GM19452 (cell line): ENCODE data around the gene SLC8A3.

Experiments used
- ATAC-seq: cut with Tn5 transposase; IDR thresholded peaks from one replicate; pipeline ENCODE4 v1.9.1; 2021; ENCODE audit not compliant: unreplicated experiment

SLC8A3 gene

DNA sequence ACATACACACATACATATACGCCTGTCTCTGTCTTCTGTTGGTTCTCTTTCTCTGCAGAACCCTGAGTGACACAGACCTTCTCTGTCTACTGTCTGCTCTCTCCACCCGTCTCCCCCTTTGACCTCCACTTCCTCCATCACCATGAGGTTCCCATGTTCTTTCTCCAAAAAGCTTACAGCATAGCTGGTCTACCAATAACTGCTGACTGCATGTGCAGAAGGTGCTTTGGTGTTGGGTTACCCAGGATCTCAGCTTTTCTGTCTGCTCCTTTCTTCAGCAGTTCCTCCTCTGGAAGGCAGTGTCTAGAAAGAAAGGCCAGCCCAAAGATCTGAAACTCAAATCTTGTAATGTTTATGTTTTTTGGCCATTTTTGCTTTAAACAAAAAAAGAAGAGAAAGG is 184.0 kb downstream of the SLC8A3 start:
- ATAC-seq, result no peak

DNA sequence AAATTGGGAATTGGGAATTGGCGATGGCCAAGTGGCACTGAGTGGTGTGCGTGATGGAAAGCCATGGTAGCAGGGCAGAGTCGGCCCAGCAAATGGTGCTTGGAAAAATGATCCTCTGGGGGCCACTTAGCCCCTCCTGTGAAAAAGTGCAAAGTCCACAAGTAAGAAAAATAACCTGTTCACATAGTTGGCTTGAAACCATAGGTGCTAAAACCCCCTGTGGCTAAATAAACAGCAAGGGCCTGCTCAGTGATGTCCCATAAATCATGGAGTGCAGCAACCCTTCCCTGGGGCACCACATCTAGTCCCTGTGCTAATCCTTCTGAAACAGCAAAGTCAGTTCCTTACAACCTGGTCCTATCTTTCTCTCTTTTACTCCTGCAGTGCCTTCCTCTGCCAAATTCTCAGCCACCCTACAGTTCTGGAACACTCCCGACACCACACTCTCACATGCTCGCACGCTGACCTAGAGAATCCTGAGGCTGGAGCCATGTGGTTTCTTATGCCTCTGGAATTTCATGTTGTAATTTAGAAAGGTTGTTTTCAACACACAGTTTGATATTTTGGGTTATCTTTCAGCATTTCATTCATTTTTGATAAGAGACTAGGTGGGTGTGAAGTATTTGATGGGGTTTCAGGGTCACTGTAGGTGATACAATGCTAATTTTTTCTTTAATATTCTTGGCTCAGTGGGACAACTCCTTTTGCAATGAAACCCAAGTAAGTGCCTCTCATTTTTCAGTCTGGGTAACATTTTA is 186.0 kb downstream of the SLC8A3 start:
- ATAC-seq, result no peak

DNA sequence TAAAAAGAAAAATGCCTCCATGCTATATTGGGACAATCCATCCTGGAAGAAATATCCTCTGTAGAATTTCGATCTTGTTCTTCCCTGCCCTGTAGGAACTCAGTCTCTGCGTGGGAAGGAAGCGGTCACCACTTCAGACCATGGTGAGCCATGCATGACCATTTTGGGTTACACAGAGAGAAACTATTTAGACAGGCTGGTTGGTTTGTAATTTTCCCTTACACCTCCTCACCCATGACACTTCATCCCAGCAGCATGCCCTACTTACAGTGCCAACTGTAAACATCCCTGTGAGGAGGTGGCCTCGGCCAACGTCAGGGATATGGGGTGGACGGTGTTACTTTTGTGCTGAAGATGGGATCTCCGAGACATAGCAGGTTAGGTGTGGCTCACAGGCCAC is 188.2 kb downstream of the SLC8A3 start:
- no peak for ATAC-seq

DNA sequence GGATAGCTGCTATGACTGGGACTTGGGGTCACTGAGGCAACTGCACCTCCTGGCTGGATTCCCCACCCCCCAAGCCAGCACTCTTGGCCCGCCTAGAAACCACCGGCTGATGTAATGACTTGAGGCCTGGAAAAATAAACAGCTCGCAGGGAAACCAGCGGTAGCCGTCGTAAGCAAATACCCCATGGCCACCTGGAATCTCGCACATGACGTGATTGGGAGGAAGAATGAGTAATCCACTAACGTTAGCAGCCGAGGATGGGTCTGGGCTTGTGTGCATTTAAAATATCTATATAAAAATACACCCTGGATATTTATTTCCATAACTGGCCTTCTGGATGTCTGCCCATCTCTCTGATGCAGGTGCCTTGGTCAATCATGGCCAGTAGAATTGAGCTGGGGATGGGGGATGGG is 189.5 kb downstream of the SLC8A3 start:
- ATAC-seq, result no peak

DNA sequence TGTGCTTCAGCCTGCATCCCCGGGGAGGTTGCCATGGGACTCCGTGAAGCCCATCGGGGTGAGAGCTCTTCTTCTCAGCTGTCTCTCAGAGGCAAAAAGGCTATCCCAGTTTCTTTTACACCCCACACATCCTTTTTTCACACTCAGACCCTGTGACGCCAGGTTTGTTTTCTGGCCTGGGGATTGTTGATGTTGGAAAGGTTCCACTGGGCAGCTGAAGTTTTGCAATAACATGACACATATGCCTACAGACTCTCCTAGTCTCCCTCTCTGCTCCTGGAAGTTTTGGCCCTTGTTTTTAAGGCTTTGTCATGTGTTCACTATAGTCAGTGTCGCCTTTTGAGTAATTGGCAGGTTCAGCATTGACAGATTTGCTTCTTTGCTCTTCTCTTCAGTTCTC is 190.9 kb downstream of the SLC8A3 start:
- ATAC-seq, result no peak

DNA sequence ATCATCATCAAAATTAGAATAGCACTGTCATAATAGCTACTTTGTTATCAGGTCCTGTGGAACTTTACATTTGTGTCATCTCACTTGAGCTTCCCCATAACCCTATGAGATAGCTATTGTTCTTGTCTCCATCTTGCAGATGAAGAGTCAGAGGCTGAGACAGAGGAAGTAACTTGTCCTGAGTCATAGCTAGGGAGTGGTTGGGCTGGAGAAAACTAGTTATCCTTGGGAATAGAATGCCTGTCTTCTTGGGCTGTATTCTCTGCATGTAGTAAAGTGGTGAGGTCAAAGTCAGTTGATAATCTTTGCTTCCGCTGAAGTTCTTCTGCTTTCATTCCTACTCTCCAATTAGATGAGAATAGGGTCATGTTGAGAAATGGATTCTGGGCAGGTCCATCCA is 192.5 kb downstream of the SLC8A3 start:
- no peak for ATAC-seq
